ENCODE results near the gene ABCC5.

GRCh38 chr3:183991403-183991802 is 26.3 kb downstream of the ABCC5 start:
- TF ChIP-seq CTCF (IDR thresholded peaks at IDR 0.05) (no peak), POLR2A (IDR thresholded peaks at IDR 0.05) (no peak)

Measured in uterus (tissue), 2 donors.